Measurements from ENCODE around the gene NLRP9.
"Not testable (repeated sequence)": the region's sequence is repeated elsewhere in the genome, so short reads cannot be mapped to it uniquely, and the experiment has no call there.

The NLRP9 gene

DNA sequence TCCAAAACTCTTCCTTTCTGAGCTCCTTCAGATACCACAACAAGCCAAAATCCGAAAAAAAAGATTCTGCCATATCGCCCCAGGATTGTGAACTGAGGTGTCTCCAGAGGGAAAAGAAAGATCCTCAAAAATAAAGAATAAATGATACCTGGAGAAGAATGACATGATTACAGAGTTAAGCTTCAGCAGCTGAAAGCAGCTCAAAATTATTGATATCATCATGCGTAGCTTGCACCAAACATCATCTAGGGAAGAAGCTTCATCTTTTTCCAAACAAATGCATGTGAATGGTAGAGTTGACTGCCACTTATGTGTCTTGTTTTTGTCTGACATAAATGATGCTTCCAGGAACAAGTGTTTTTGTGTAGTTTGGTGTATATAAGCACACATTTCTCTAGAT is at the start of gene NLRP9:
TSS of gene NLRP9 (minus strand) at position 101 of the 400 bp plus-strand sequence. CDS start at position 73, 28 bp downstream.
- no peak for DNase-seq

DNA sequence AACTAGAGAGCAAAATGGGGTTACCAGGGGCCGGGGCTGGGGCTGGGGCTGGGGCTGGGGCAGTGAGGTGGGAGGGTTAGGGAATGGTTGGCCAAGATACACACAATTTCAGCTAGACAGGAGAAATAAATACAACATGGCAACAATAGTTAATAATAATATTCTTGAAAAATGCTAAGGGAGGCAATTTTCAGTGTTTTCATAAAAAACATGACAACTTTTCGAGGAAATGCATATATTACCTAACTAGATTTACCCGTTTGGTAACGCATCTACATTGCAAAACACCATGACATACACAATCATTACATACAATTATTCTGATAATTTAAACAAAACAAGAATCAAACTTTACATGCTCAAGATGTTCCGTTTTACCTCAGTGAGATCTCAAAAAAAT is 42.9 kb upstream of the NLRP9 start:
- DNase-seq, result no peak

DNA sequence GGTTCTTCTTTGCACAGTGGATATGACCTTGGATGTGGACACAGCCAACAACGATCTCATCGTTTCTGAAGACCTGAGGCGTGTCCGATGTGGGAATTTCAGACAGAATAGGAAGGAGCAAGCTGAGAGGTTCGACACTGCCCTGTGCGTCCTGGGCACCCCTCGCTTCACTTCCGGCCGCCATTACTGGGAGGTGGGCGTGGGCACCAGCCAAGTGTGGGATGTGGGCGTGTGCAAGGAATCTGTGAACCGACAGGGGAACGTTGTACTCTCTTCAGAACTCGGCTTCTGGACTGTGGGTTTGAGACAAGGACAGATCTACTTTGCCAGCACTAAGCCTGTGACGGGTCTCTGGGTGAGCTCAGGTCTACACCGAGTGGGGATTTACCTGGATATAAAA is 40.1 kb upstream of the NLRP9 start:
- no peak for DNase-seq

GRCh38 chr19:55777528-55777927 is 39.3 kb upstream of the NLRP9 start:
- no peak for DNase-seq

DNA sequence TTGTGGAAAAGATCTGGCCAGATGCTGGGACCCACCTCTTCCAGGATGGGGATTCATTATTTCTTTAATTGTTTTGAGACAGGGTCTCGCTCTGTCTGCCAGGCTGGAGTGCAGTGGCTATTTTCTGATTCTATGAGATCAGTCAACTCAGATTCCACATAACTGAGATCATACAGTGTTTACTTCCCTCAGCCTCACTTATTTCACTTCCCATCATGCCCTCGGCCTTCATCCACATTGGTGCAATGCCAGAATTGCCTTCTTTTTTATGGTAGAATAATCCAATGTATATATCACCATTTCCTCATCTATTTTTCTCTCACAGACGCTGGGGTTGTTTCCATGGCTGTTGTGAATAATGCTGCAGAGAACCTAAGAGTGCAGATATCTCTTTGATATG is 31.4 kb upstream of the NLRP9 start:
- DNase-seq, result not testable (repeated sequence)

GRCh38 chr19:55768818-55769217 is 30.6 kb upstream of the NLRP9 start, which contains the start of gene RFPL4AL1:
Gene RFPL4AL1, plus strand, starts transcription at chr19:55769118. Its CDS starts 2,687 bp downstream, at chr19:55771805.
- DNase-seq, result not testable (repeated sequence)

- no peak for DNase-seq
Observed at GRCh38 chr19:55766466-55766865, 28.3 kb upstream of the NLRP9 start.

DNA sequence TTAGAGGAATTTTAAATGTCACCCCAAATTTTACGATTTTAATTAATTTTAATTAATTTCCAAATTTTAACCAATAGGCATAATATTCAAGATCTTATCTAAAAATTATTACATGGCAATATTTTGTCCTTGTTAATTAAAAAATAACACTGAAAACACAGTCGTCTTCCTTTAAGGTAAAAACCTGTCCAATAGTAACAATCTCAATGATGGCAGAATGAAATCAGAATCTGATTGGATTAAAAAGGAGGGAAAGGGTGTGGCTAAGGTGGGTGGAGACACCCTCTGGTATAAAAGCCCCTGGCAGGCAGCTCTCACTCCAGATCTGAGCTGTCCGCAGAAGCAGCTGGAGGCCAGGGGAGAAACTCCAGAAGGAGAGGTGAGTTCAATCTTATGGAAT is 20.6 kb upstream of the NLRP9 start, which contains the start of gene RFPL4A:
TSS of gene RFPL4A (plus strand) at position 301 of the 400 bp plus-strand sequence. CDS start 2,704 bp downstream, outside the sequence.
- DNase-seq, result not testable (repeated sequence)

- not testable (repeated sequence) for DNase-seq
Observed at GRCh38 chr19:55756808-55757207, 18.6 kb upstream of the NLRP9 start.

DNA sequence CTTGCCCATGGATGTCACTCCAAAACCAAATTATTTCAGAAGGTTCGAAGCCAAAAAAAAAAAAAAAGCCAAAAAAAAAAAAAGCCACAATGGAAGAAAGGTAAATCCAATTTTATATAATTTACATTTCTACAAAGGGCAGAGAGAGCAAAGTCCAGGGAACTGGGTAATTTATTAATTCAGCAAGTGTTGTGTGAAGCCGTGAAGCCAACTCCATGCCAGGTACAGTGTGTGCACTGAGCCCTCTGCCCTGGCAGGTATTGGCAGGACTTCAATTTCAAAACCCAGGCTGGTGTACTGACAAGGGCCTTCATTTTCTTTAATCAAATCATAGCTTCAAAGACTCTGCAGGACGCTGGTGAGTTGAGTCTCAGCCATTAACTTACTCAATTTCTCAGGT is 15.2 kb upstream of the NLRP9 start:
- DNase-seq, result no peak

- no peak for DNase-seq
Observed at GRCh38 chr19:55750715-55751114, 12.5 kb upstream of the NLRP9 start.

DNA sequence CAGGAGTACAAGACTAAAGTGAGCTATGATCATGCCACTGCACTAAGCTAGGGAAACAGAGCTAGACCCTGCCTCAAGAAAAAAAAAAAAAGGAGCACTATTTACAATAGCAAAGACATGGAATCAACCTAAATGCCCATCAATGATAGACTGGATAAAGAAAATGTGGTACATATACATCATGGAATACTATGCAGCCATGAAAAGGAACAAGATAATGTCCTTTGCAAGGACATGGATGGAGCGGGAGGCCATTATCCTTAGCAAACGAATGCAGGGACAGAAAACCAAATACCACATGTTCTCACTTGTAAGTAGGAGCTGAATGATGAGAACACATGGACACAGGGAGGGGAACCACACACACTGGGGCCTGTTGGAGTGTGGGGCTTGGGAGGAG is 7.8 kb downstream of the NLRP9 start:
- not testable (repeated sequence) for DNase-seq

GRCh38 chr19:55723491-55723890 is 14.7 kb downstream of the NLRP9 start:
- no peak for DNase-seq

DNA sequence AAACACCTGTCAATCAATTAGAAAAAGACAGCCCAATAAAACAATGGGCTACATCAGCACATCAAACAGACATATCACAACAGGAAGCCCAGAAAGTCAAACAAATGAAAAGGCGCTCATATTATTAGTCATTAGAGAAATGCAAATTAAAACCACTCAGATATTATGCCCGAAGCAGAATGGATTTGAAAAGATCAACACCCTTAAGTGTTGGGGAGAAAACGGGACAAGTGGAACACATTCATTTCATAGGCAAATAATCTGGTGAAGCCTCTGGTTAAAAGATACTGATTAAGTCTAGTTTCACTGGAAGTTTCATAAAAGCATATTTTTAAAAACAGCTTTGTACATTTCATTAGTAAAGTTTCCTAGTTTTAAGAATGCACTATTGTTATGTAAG is 17.4 kb downstream of the NLRP9 start:
- no peak for DNase-seq

DNA sequence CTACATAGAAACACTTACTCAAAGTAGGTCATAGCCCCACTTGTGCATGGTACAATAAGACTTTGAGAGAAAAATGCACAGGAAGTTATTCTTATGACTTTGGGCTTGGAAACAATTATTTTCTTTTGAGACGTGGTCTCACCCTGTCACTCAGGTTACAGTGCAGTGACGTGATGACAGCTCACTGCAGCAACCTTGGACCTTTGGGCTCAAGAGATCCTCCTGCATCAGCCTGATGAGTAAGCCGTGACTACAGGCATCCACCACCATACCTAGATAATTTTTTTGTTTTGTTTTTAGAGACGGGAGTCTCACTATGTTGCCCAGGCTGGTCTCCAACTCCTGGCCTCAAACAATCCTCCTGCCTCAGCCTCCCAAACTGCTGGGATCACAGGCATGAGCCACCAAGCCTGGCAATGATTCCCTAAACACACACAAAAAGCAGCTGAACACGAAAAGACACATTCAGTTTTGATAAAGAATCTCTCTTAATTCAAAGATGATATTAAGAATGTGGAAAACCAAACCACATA is 17.9 kb downstream of the NLRP9 start:
- DNase-seq, result no peak

GRCh38 chr19:55717879-55718711 is 20.1 kb downstream of the NLRP9 start:
- not testable (repeated sequence) for DNase-seq

DNA sequence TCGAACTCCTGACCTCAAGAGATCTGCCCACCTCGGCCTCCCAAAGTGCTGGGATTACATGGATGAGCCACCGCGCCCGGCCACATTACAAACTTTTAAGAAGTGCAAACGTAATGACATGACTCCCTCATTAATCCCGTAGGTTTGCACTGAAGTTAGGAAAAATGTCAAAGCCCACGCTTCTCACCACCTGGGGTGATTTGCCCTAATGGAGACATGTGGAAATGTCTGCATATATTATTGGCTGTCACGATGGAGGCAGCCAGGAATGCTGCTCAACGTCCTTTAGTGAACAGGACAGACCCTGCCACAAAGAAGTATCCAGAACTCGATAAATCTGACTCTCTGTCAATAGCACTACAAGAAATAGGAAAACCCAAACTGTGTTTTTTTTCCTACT is 21.0 kb downstream of the NLRP9 start:
- no peak for DNase-seq

DNA sequence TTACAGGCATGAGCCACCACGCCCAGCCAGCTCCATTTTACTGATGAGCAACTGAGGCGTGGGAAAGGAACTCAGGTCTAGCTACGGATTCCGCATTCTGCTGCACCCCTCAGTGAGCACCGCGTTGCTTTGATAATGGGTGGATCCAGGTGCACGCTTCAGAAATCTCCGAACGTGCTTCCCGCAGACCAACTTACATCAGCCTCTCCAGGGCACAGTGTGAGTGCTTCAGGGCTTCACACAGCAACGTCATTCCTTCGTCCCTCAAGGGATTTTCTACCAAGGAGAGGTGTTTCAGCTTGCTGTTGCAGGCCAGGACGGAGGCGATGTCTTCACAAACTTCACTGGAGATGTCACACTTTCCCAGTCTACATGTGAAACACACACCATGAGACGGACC is 21.7 kb downstream of the NLRP9 start:
- DNase-seq, result no peak

- DNase-seq, result no peak
Observed at GRCh38 chr19:55712804-55713631, 25.2 kb downstream of the NLRP9 start.

DNA sequence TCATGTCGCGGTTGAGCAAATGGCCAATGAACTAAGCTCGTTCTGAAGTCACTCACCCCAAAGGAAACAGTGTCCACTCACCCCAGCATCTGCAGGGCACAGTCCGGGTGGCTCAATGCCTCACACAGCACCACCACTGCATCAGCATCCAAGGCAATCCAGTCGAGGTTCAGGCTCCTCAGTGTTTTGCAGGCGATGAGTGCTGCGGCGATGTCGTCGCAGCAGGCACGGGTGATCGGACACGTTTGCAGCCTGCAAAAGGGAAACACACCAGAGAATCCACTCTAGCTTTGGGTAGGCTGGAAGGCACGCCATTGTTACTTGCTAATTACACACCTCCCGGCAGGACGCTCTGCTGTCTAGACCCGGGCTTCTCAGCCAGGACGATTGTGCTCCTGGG is 26.5 kb downstream of the NLRP9 start:
- DNase-seq, result no peak

DNA sequence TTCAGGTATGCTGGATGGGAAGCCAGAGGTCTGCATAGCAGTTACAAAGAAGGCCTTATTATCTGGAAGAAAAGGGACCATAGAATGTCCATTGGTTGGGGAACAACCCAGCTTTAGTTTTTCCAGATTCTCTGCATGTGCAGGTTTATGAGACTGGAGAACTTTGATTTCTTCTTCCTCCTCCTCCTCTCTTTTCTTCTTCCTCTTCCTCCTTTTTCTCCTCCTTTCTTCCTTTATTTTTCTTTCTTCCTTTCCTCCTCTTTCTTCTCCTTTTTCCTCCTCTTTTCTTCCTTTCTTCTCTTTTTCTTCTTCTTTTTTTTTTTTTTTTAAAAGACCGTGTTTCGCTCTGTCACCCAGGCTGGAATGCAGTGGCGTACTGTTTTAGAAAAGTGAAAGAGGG is 32.2 kb downstream of the NLRP9 start:
- no peak for DNase-seq

DNA sequence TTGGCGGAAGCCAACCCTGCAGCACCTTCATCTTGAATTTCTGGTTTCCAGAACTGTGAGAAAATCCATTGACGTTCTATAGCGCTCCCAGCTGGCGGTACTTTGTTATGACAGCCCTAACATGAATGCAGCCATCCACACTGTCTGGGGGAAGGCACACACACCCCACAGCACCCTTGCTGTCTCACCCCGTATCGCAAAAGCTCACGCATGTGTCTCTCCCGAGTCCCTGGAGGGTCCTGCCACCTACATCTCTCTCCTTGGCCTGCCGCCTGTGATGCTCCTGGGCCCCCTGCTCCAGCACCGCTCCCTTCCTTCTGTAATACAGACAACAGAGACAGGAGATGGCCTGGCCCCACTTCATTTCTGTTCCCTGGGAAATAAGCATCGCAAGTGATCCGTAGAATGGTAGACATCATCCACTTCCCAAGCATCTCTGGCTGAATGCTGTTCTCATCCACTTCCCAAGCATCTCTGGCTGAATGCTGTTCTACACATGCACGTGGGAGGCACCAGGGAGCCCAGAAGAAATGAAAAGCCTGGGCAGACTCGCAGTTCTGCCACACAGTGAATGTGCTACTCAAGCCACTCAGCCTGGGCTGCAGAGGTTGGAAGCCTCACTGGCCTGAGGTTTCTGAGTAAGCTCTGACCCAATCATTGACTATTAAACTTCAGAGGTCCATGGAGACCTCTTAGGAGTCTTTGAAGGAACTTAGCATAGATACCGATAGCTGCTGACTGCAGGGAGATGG is 33.5 kb downstream of the NLRP9 start:
- no peak for DNase-seq

- DNase-seq, result no peak
Observed at GRCh38 chr19:55703790-55704215, 34.4 kb downstream of the NLRP9 start.
